A673 (cell line): ENCODE data around the gene MNAT1. TPM values are rescaled to one million over a fixed set of nuclear protein-coding genes. Genes with fewer than 3 reads are reported as not detected.

Experiments used
- BruUV-seq: library from RNA; stranded (reverse); fragments of 400-500 nt; replicated peaks from 2 replicates; lab custom pipeline; 2021; lab: Mats Ljungman, UMichigan
- CTCF ChIA-PET: fragments of 300-600 bp; sonication (Branson Sonifier 250); formaldehyde crosslinking; loops from one replicate; lab custom pipeline; 2022; ENCODE audit warnings: antibody characterized with exemption; lab: Charles Lee
- POLR2A ChIA-PET: fragments of 300-600 bp; sonication (Branson Sonifier 250); formaldehyde crosslinking; loops from one replicate; lab custom pipeline; 2022; ENCODE audit warnings: antibody characterized with exemption; ENCODE audit not compliant: low non-redundant PET; lab: Charles Lee
- DNase-seq: peaks from one replicate; pipeline ENCODE4 v3.0.0-alpha.2; 2015; ENCODE audit warnings: low spot score
- H3K27ac ChIP-seq: fragments of 200-600 bp; sonication (generic); 2 replicates; pipeline ENCODE4 v1.5.1; 2016; ENCODE audit warnings: mixed run types, low read depth, mild to moderate bottlenecking, mixed read lengths, antibody characterized with exemption, low read length; ENCODE audit not compliant: poor library complexity, severe bottlenecking
- H3K27me3 ChIP-seq: fragments of 200-600 bp; sonication (generic); replicated peaks from 2 replicates; pipeline ENCODE4 v1.6.1; 2017; ENCODE audit warnings: mixed run types, low read depth, mild to moderate bottlenecking, mixed read lengths, antibody characterized with exemption, low read length; ENCODE audit not compliant: insufficient read depth, poor library complexity
- H3K36me3 ChIP-seq: fragments of 200-600 bp; sonication (generic); 2 replicates; pipeline ENCODE4 v1.6.1; 2016; ENCODE audit warnings: mixed run types, mild to moderate bottlenecking, mixed read lengths, antibody characterized with exemption, low read length; ENCODE audit not compliant: insufficient read depth, poor library complexity, severe bottlenecking
- H3K4me1 ChIP-seq: fragments of 200-600 bp; sonication (generic); 2 replicates; pipeline ENCODE4 v1.6.1; 2017; ENCODE audit warnings: mixed run types, mild to moderate bottlenecking, mixed read lengths, antibody characterized with exemption, low read length; ENCODE audit not compliant: insufficient read depth, poor library complexity, severe bottlenecking
- H3K4me3 ChIP-seq: fragments of 200-600 bp; sonication (generic); 2 replicates; pipeline ENCODE4 v1.5.1; 2016; ENCODE audit warnings: low read depth, mixed run types, mild to moderate bottlenecking, mixed read lengths, low read length; ENCODE audit not compliant: poor library complexity, severe bottlenecking
- H3K9me3 ChIP-seq: fragments of 200-600 bp; sonication (generic); 2 replicates; pipeline ENCODE4 v1.6.1; 2016; ENCODE audit warnings: mixed run types, low read depth, mild to moderate bottlenecking, mixed read lengths, antibody characterized with exemption, low read length; ENCODE audit not compliant: poor library complexity, severe bottlenecking
- CTCF ChIP-seq: fragments of 300-800, 200-600 bp; sonication (generic); conservative IDR thresholded peaks from 2 replicates; pipeline ENCODE4 v1.5.1; 2017; ENCODE audit warnings: low read depth, mild to moderate bottlenecking, antibody characterized with exemption, low read length, moderate library complexity, mixed read lengths
- EZH2 ChIP-seq: fragments of 200-600 bp; sonication (generic); IDR thresholded peaks from 2 replicates; pipeline ENCODE4 v1.6.1; 2017; ENCODE audit warnings: borderline replicate concordance, low read depth, mild to moderate bottlenecking, mixed read lengths, antibody characterized with exemption, low read length; ENCODE audit not compliant: poor library complexity, severe bottlenecking
- intact Hi-C: fragments of 100-400 bp; cut with micrococcal nuclease; formaldehyde crosslinking; loops from one replicate; pipeline ENCODE4 v1.10.0; 2022; ENCODE audit not compliant: unreplicated experiment
- total RNA-seq: library from RNA; stranded (reverse); gene quantifications from 2 replicates; pipeline ENCODE4 v1.2.3, GENCODE V29; 2021

Gene MNAT1
- total RNA-seq, 1 experiment from 2014 or later, result 70.9 TPM

- H3K27me3 ChIP-seq, result no peaks in the 10 kb centered on the region
- POLR2A ChIA-PET, result no interaction called here
- no peak for TF ChIP-seq EZH2
- TF ChIP-seq CTCF, result no peak
Measured at GRCh38 chr14:60951776-60952435, 217.3 kb downstream of the MNAT1 start.

GRCh38 chr14:60956202-60956601 lies 221.6 kb downstream of the MNAT1 start:
- POLR2A ChIA-PET, result no interaction called here

More at GRCh38 chr14:60951776-60952435, 217.3 kb downstream of the MNAT1 start:
- no peak for DNase-seq
- CTCF ChIA-PET, result no interaction called here
- no peaks in the 10 kb centered on the region for H3K4me1 ChIP-seq
- peaks cover 15% of the 10 kb centered on the region for H3K9me3 ChIP-seq
- no TSS peak for BruUV-seq
- H3K4me3 ChIP-seq, result no peak overlapping the region
- H3K36me3 ChIP-seq, result no peaks in the 10 kb centered on the region
- no peak overlapping the region for H3K27ac ChIP-seq
- intact Hi-C loops, result no loop called here

GRCh38 chr14:60956632-60957031 lies 222.1 kb downstream of the MNAT1 start:
- Histone ChIP-seq H3K9me3 (peaks cover 31% of the 10 kb centered on the region), H3K36me3 (no peaks in the 10 kb centered on the region), H3K4me1 (no peaks in the 10 kb centered on the region), H3K27ac (no peak overlapping the region), H3K4me3 (no peak overlapping the region), H3K27me3 (no peaks in the 10 kb centered on the region)
- BruUV-seq, result no TSS peak
- no peak for DNase-seq
- no peak for TF ChIP-seq CTCF
- no peak for TF ChIP-seq EZH2
- CTCF ChIA-PET, result no interaction called here
- intact Hi-C loops, result no loop called here
- POLR2A ChIA-PET, result no interaction called here

More at GRCh38 chr14:60956202-60956601, 221.6 kb downstream of the MNAT1 start:
- Histone ChIP-seq H3K9me3 (peaks cover 31% of the 10 kb centered on the region), H3K27me3 (no peaks in the 10 kb centered on the region), H3K4me1 (no peaks in the 10 kb centered on the region), H3K27ac (no peak overlapping the region), H3K36me3 (no peaks in the 10 kb centered on the region), H3K4me3 (no peak overlapping the region)
- intact Hi-C loops, result no loop called here
- DNase-seq, result no peak
- TF ChIP-seq CTCF (no peak), EZH2 (no peak)
- BruUV-seq, result no TSS peak
- CTCF ChIA-PET, result no interaction called here
